Natural killer cell (primary cell): ENCODE results near the gene GJB4. TPM values are rescaled to one million over a fixed set of nuclear protein-coding genes. Genes with fewer than 3 reads are reported as not detected.

Experiments
- ATAC-seq, 3 donors: fragments of 150-1000 bp in 2 of 3; fragments of 200-7000 bp in 1 of 3; cut with Tn5 transposase; 1 replicate in 1 of 3; 2 replicates in 2 of 3; pipeline ENCODE4 v1.10.0; 2021; ENCODE audit warnings: mild to moderate bottlenecking in 2 of 3, moderate library complexity in 2 of 3
- DNase-seq, 2 donors: peaks; one replicate each; pipeline versions ENCODE4 v3.0.0 to v3.0.0-alpha.2; 2013 to 2021; ENCODE audit warnings: mixed read lengths in 1 of 2
- H3K27ac ChIP-seq: one replicate; pipeline ENCODE4 v1.5.1; 2013; ENCODE audit warnings: mild to moderate bottlenecking, low read length
- H3K27me3 ChIP-seq: one replicate; pipeline ENCODE4 v1.6.1; 2013; ENCODE audit warnings: low read length; ENCODE audit not compliant: control insufficient read depth, insufficient read depth
- H3K36me3 ChIP-seq: one replicate; pipeline ENCODE4 v1.6.1; 2013; ENCODE audit warnings: low read length; ENCODE audit not compliant: control insufficient read depth, insufficient read depth
- H3K4me1 ChIP-seq: one replicate; pipeline ENCODE4 v1.6.1; 2013; ENCODE audit warnings: low read length; ENCODE audit not compliant: control insufficient read depth, insufficient read depth
- H3K4me3 ChIP-seq: one replicate; pipeline ENCODE4 v1.5.1; 2013; ENCODE audit warnings: low read length
- H3K9me3 ChIP-seq: one replicate; pipeline ENCODE4 v1.6.1; 2013; ENCODE audit warnings: low read length; ENCODE audit not compliant: control insufficient read depth, insufficient read depth
- H3K27ac Mint-ChIP-seq, 2 donors: one replicate each; pipeline ENCODE4 v1.8.0; 2022; ENCODE audit warnings: mild to moderate bottlenecking in 2 of 2, mixed read lengths in 2 of 2, moderate library complexity in 1 of 2
- H3K27me3 Mint-ChIP-seq, 2 donors: one replicate each; pipeline ENCODE4 v1.8.0; 2022; ENCODE audit warnings: low read depth in 2 of 2, mixed read lengths in 2 of 2
- H3K36me3 Mint-ChIP-seq: one replicate; pipeline ENCODE4 v1.8.0; 2022; ENCODE audit warnings: mixed read lengths
- H3K4me1 Mint-ChIP-seq, 2 donors: one replicate each; pipeline ENCODE4 v1.8.0; 2022; ENCODE audit warnings: mixed read lengths in 2 of 2
- H3K4me3 Mint-ChIP-seq: one replicate; pipeline ENCODE4 v1.8.0; 2022; ENCODE audit warnings: mild to moderate bottlenecking, moderate library complexity, mixed read lengths
- H3K9me3 Mint-ChIP-seq, 2 donors: one replicate each; pipeline ENCODE4 v1.8.0; 2022; ENCODE audit warnings: mixed read lengths in 2 of 2
- WGBS: methylation state at CpG from one replicate; pipeline ENCODE4 v1.1.7; 2013; ENCODE audit warnings: missing lambda C conversion rate; ENCODE audit not compliant: insufficient coverage; 5-methylcytosine and 5-hydroxymethylcytosine counted together
- intact Hi-C: fragments of 100-400 bp; cut with micrococcal nuclease; formaldehyde crosslinking; loops from one replicate; pipeline ENCODE4 v1.14.2; 2022
- total RNA-seq, 4 donors: library from RNA; stranded (reverse); fragments of 120-200 nt in 1 of 4; gene quantifications; one replicate each; pipeline versions ENCODE4 v1.2.3 to v1.2.4, GENCODE V29; 2013 to 2022
- TF ChIP-seq, protein P1 (sequence below): fragments of 200-600 bp; IDR thresholded peaks from one replicate; pipeline ENCODE4 v1.8.0; 2022; ENCODE audit warnings: antibody characterized with exemption

The GJB4 gene
- total RNA-seq, 3 donors from 2014 or later (not counting 1 experiment from before 2014, with no cell fraction given): not detected

DNA sequence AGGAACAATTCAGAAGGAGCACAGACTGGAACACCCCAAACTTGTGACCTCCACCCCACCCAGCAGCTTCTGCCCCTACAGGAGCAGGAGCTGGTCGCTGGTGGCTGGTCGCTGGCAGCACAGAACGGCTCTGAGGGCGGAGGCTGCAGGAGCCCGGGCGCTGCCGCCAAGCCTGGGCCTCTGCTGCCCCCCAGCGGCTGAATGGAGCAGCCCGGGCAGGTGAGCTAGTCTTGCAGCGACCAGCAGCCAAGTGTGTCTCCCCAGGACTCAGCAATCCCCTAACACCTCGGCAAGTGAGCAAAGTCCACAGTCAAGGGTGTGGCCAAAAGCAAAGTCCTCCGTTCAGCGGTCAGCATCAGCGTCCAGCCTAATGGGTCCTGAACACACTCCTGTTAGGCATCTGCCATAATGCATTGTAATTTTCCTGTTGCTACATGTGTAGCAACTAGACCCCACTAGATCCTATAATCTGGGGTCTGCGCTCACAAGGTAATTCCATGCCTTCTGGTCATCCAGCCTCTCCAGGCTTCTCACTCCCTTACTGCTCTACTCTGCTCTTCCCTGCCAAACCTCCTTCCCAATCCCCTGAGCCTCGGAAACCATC is 16.8 kb upstream of the GJB4 start:
- peaks cover 3% of the 10 kb centered on the region for H3K4me1 ChIP-seq
- TF ChIP-seq, protein P1, sequence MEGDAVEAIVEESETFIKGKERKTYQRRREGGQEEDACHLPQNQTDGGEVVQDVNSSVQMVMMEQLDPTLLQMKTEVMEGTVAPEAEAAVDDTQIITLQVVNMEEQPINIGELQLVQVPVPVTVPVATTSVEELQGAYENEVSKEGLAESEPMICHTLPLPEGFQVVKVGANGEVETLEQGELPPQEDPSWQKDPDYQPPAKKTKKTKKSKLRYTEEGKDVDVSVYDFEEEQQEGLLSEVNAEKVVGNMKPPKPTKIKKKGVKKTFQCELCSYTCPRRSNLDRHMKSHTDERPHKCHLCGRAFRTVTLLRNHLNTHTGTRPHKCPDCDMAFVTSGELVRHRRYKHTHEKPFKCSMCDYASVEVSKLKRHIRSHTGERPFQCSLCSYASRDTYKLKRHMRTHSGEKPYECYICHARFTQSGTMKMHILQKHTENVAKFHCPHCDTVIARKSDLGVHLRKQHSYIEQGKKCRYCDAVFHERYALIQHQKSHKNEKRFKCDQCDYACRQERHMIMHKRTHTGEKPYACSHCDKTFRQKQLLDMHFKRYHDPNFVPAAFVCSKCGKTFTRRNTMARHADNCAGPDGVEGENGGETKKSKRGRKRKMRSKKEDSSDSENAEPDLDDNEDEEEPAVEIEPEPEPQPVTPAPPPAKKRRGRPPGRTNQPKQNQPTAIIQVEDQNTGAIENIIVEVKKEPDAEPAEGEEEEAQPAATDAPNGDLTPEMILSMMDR: peak; percentile 88
- no peak overlapping the region for H3K27ac Mint-ChIP-seq
- no peaks in the 10 kb centered on the region for H3K27me3 ChIP-seq
- H3K9me3 Mint-ChIP-seq: no peaks in the 10 kb centered on the region
- H3K9me3 ChIP-seq: no peaks in the 10 kb centered on the region
- no peak overlapping the region for H3K4me3 Mint-ChIP-seq
- no peaks in the 10 kb centered on the region for H3K36me3 ChIP-seq
- peaks cover 6 to 10% of the 10 kb centered on the region in 2 donors for H3K27me3 Mint-ChIP-seq
- no peak overlapping the region for H3K4me3 ChIP-seq
- peak; percentile 69 to 78 for DNase-seq
- no peak overlapping the region for H3K27ac ChIP-seq
- intact Hi-C loops: loop anchor here (1.0 to 5.0 kb wide), 2 partner anchors 282 to 1110 kb away; no protein-coding TSS in a partner anchor
- no peaks in the 10 kb centered on the region for H3K36me3 Mint-ChIP-seq
- WGBS: 13% methylated on average over 16 of the region's 16 CpGs
- H3K4me1 Mint-ChIP-seq: peaks cover 4 to 8% of the 10 kb centered on the region in 2 donors
- ATAC-seq: peak; percentile 70 to 98 (median 83)

DNA sequence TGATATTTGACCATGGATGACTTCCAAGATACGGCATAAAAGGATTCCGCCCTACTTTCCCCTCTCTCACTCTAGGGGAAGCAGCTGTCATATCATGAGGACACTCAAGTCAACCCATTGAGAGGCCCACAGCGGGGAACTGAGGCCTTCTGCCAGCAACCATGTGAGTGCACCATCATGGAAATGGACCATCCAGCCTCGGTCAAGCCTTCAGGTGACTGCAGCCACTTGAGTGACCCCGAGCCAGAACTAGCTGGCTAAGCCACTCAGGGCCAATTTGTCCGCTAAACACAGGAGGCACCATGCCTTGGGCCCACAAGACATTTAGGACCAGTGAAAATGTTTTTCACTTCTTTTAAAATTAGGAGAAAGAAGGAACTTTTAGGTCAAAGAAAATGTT is 15.8 kb upstream of the GJB4 start:
- Mint-ChIP-seq H3K27me3 (peaks cover 6 to 10% of the 10 kb centered on the region in 2 donors), H3K27ac (no peak overlapping the region), H3K4me1 (peaks cover 4 to 8% of the 10 kb centered on the region in 2 donors), H3K36me3 (no peaks in the 10 kb centered on the region), H3K9me3 (no peaks in the 10 kb centered on the region), H3K4me3 (no peak overlapping the region)
- Histone ChIP-seq H3K4me3 (no peak overlapping the region), H3K27ac (no peak overlapping the region), H3K4me1 (peaks cover 3% of the 10 kb centered on the region), H3K27me3 (no peaks in the 10 kb centered on the region), H3K36me3 (no peaks in the 10 kb centered on the region), H3K9me3 (no peaks in the 10 kb centered on the region)
- TF ChIP-seq, protein P1: no peak
- intact Hi-C loops: loop anchor here (5.0 kb wide), 1 partner anchor 1111 kb away; no protein-coding TSS in a partner anchor
- DNase-seq (no peak), ATAC-seq (no peak)
- WGBS: 76% methylated on average over 6 of the region's 6 CpGs

GRCh38 chr1:34744851-34745250 is 14.7 kb upstream of the GJB4 start:
- 76% methylated on average over 3 of the region's 3 CpGs for WGBS
- no peaks in the 10 kb centered on the region for H3K27me3 ChIP-seq
- Mint-ChIP-seq H3K27me3 (peaks cover 6 to 12% of the 10 kb centered on the region in 2 donors), H3K4me3 (no peak overlapping the region), H3K4me1 (peaks cover 4 to 8% of the 10 kb centered on the region in 2 donors), H3K27ac (no peak overlapping the region), H3K9me3 (no peaks in the 10 kb centered on the region), H3K36me3 (no peaks in the 10 kb centered on the region)
- H3K27ac ChIP-seq: no peak overlapping the region
- no peak overlapping the region for H3K4me3 ChIP-seq
- TF ChIP-seq, protein P1: no peak
- H3K9me3 ChIP-seq: no peaks in the 10 kb centered on the region
- H3K36me3 ChIP-seq: no peaks in the 10 kb centered on the region
- H3K4me1 ChIP-seq: peaks cover 3% of the 10 kb centered on the region
- DNase-seq (no peak), ATAC-seq (no peak)
- intact Hi-C loops: loop anchor here (5.0 kb wide), 1 partner anchor 1113 kb away; no protein-coding TSS in a partner anchor

GRCh38 chr1:34745666-34746065 is 13.9 kb upstream of the GJB4 start:
- H3K27ac Mint-ChIP-seq: no peak overlapping the region
- ATAC-seq (no peak), DNase-seq (no peak)
- intact Hi-C loops: no loop called here
- Histone ChIP-seq H3K9me3 (no peaks in the 10 kb centered on the region), H3K27ac (no peak overlapping the region), H3K4me1 (peaks cover 3% of the 10 kb centered on the region), H3K36me3 (no peaks in the 10 kb centered on the region), H3K27me3 (no peaks in the 10 kb centered on the region), H3K4me3 (no peak overlapping the region)
- H3K9me3 Mint-ChIP-seq: no peaks in the 10 kb centered on the region
- no peaks in the 10 kb centered on the region for H3K36me3 Mint-ChIP-seq
- H3K4me1 Mint-ChIP-seq: peaks cover 4 to 8% of the 10 kb centered on the region in 2 donors
- no peak overlapping the region for H3K4me3 Mint-ChIP-seq
- TF ChIP-seq, protein P1: no peak
- 79% methylated on average over 5 of the region's 5 CpGs for WGBS
- peaks cover under 1 to 8% of the 10 kb centered on the region in 2 donors for H3K27me3 Mint-ChIP-seq
